ENCODE results near the gene NRXN3. TPM values are rescaled to one million over a fixed set of nuclear protein-coding genes. Genes with fewer than 3 reads are reported as not detected.
A peak's percentile ranks its signal among the peaks of the same experiment; 100 is the strongest.

Gene NRXN3
- total and polyA plus RNA-seq, 4 donors, result 21.9 to 73.4 (median 65.7) TPM

GRCh38 chr14:79056879-79057278 lies 886.7 kb downstream of the NRXN3 start:
- H3K27ac ChIP-seq (ENCODE audit: low read depth, low read length), result no peak overlapping the region
- no peaks in the 10 kb centered on the region for H3K36me3 ChIP-seq (ENCODE audit: control insufficient read depth, insufficient read depth, low read length)
- no CpG with 5 or more reads among the region's 1 CpG for WGBS (ENCODE audit: insufficient coverage)
- H3K4me3 ChIP-seq (ENCODE audit: low read depth, low read length), result no peak overlapping the region
- no peaks in the 10 kb centered on the region for H3K9me3 ChIP-seq (ENCODE audit: control insufficient read depth, insufficient read depth, low read length)
- peak in 1 of 6 donors; percentile 38 for DNase-seq (ENCODE audit: low read depth in 4 of 6, low spot score in 6 of 6)
- H3K4me1 ChIP-seq (ENCODE audit: control insufficient read depth, insufficient read depth, low read length), result no peaks in the 10 kb centered on the region
- no peaks in the 10 kb centered on the region for H3K27me3 ChIP-seq (ENCODE audit: control insufficient read depth, insufficient read depth, low read length)

- H3K27ac ChIP-seq (ENCODE audit: low read depth, low read length), result no peak overlapping the region
- no peaks in the 10 kb centered on the region for H3K4me1 ChIP-seq (ENCODE audit: control insufficient read depth, insufficient read depth, low read length)
- no peaks in the 10 kb centered on the region for H3K27me3 ChIP-seq (ENCODE audit: control insufficient read depth, insufficient read depth, low read length)
- no peaks in the 10 kb centered on the region for H3K36me3 ChIP-seq (ENCODE audit: control insufficient read depth, insufficient read depth, low read length)
- no peak for DNase-seq (ENCODE audit: low read depth in 4 of 6, low spot score in 6 of 6)
- no peaks in the 10 kb centered on the region for H3K9me3 ChIP-seq (ENCODE audit: control insufficient read depth, insufficient read depth, low read length)
- no peak overlapping the region for H3K4me3 ChIP-seq (ENCODE audit: low read depth, low read length)
- no CpG with 5 or more reads among the region's 2 CpGs for WGBS (ENCODE audit: insufficient coverage)
Measured at GRCh38 chr14:79057333-79057732, 887.2 kb downstream of the NRXN3 start.

- Histone ChIP-seq H3K4me1 (ENCODE audit: control insufficient read depth, insufficient read depth, low read length) (no peaks in the 10 kb centered on the region), H3K36me3 (ENCODE audit: control insufficient read depth, insufficient read depth, low read length) (no peaks in the 10 kb centered on the region), H3K27me3 (ENCODE audit: control insufficient read depth, insufficient read depth, low read length) (no peaks in the 10 kb centered on the region), H3K27ac (ENCODE audit: low read depth, low read length) (no peak overlapping the region), H3K4me3 (ENCODE audit: low read depth, low read length) (no peak overlapping the region), H3K9me3 (ENCODE audit: control insufficient read depth, insufficient read depth, low read length) (no peaks in the 10 kb centered on the region)
- 17% methylated on average over 1 of the region's 3 CpGs for WGBS (ENCODE audit: insufficient coverage)
- DNase-seq (ENCODE audit: low read depth in 4 of 6, low spot score in 6 of 6), result peak in 2 of 6 donors; percentile 25 to 43
Measured at GRCh38 chr14:79062226-79062625, 892.1 kb downstream of the NRXN3 start.

- Histone ChIP-seq H3K27ac (ENCODE audit: low read depth, low read length) (no peak overlapping the region), H3K4me3 (ENCODE audit: low read depth, low read length) (no peak overlapping the region), H3K9me3 (ENCODE audit: control insufficient read depth, insufficient read depth, low read length) (no peaks in the 10 kb centered on the region), H3K36me3 (ENCODE audit: control insufficient read depth, insufficient read depth, low read length) (no peaks in the 10 kb centered on the region), H3K27me3 (ENCODE audit: control insufficient read depth, insufficient read depth, low read length) (no peaks in the 10 kb centered on the region), H3K4me1 (ENCODE audit: control insufficient read depth, insufficient read depth, low read length) (no peaks in the 10 kb centered on the region)
- no CpG with 5 or more reads among the region's 2 CpGs for WGBS (ENCODE audit: insufficient coverage)
- no peak for DNase-seq (ENCODE audit: low read depth in 4 of 6, low spot score in 6 of 6)
Measured at GRCh38 chr14:79064214-79064613, 894.0 kb downstream of the NRXN3 start.

DNA sequence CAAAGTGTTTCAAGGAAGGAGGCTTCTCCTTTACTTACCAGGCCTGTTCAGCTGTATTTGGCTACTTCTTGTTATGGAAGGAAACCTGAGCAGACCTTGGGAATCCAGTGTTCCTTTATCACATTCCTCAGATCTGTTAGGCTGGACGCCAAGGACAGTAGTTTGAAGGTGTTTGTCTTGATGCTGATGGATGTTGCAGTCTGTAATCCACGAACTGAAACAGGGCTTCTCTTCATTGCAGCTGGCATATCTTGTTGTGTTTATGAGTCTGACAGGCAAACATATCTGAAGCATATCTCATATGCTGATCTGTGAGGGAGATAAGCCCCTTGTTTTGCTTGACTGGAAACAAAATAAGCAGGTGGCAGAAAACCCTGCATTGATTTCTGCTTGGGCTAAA lies 904.3 kb downstream of the NRXN3 start:
- 20% methylated on average over 1 of the region's 2 CpGs for WGBS (ENCODE audit: insufficient coverage)
- Histone ChIP-seq H3K9me3 (ENCODE audit: control insufficient read depth, insufficient read depth, low read length) (no peaks in the 10 kb centered on the region), H3K27me3 (ENCODE audit: control insufficient read depth, insufficient read depth, low read length) (no peaks in the 10 kb centered on the region), H3K27ac (ENCODE audit: low read depth, low read length) (no peak overlapping the region), H3K36me3 (ENCODE audit: control insufficient read depth, insufficient read depth, low read length) (no peaks in the 10 kb centered on the region), H3K4me3 (ENCODE audit: low read depth, low read length) (no peak overlapping the region), H3K4me1 (ENCODE audit: control insufficient read depth, insufficient read depth, low read length) (no peaks in the 10 kb centered on the region)
- no peak for DNase-seq (ENCODE audit: low read depth in 4 of 6, low spot score in 6 of 6)

GRCh38 chr14:79076428-79076827 lies 906.3 kb downstream of the NRXN3 start:
- Histone ChIP-seq H3K36me3 (ENCODE audit: control insufficient read depth, insufficient read depth, low read length) (no peaks in the 10 kb centered on the region), H3K4me3 (ENCODE audit: low read depth, low read length) (no peak overlapping the region), H3K27ac (ENCODE audit: low read depth, low read length) (no peak overlapping the region), H3K27me3 (ENCODE audit: control insufficient read depth, insufficient read depth, low read length) (no peaks in the 10 kb centered on the region), H3K4me1 (ENCODE audit: control insufficient read depth, insufficient read depth, low read length) (no peaks in the 10 kb centered on the region), H3K9me3 (ENCODE audit: control insufficient read depth, insufficient read depth, low read length) (no peaks in the 10 kb centered on the region)
- DNase-seq (ENCODE audit: low read depth in 4 of 6, low spot score in 6 of 6), result no peak

- peak in 1 of 6 donors; percentile 30 for DNase-seq (ENCODE audit: low read depth in 4 of 6, low spot score in 6 of 6)
- Histone ChIP-seq H3K36me3 (ENCODE audit: control insufficient read depth, insufficient read depth, low read length) (no peaks in the 10 kb centered on the region), H3K4me3 (ENCODE audit: low read depth, low read length) (no peak overlapping the region), H3K9me3 (ENCODE audit: control insufficient read depth, insufficient read depth, low read length) (no peaks in the 10 kb centered on the region), H3K27ac (ENCODE audit: low read depth, low read length) (no peak overlapping the region), H3K27me3 (ENCODE audit: control insufficient read depth, insufficient read depth, low read length) (no peaks in the 10 kb centered on the region), H3K4me1 (ENCODE audit: control insufficient read depth, insufficient read depth, low read length) (no peaks in the 10 kb centered on the region)
- 79% methylated on average over 4 of the region's 5 CpGs for WGBS (ENCODE audit: insufficient coverage)
Measured at GRCh38 chr14:79077096-79077495, 906.9 kb downstream of the NRXN3 start.

DNA sequence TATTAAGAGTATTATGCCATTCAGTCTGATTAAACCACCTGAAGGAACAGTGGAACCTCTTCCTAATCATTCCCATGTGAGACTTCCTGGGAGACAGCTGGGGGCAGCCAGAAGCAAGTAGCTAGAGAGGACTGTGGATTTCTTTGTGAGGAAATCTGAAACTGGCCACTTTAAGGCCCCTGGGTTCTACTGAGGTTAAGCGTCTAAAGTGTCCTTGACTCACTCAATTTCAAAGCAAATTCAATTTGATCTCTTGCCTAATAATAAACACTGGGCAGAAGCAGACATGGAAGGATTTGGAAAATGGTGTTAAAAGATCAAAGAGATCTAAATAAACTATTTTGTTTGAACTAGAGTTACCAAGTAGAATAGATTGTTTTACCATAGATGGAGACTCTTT lies 909.9 kb downstream of the NRXN3 start:
- Histone ChIP-seq H3K4me1 (ENCODE audit: control insufficient read depth, insufficient read depth, low read length) (no peaks in the 10 kb centered on the region), H3K27me3 (ENCODE audit: control insufficient read depth, insufficient read depth, low read length) (no peaks in the 10 kb centered on the region), H3K4me3 (ENCODE audit: low read depth, low read length) (no peak overlapping the region), H3K36me3 (ENCODE audit: control insufficient read depth, insufficient read depth, low read length) (no peaks in the 10 kb centered on the region), H3K9me3 (ENCODE audit: control insufficient read depth, insufficient read depth, low read length) (no peaks in the 10 kb centered on the region), H3K27ac (ENCODE audit: low read depth, low read length) (no peak overlapping the region)
- DNase-seq (ENCODE audit: low read depth in 4 of 6, low spot score in 6 of 6), result no peak
- no CpG with 5 or more reads among the region's 1 CpG for WGBS (ENCODE audit: insufficient coverage)

DNA sequence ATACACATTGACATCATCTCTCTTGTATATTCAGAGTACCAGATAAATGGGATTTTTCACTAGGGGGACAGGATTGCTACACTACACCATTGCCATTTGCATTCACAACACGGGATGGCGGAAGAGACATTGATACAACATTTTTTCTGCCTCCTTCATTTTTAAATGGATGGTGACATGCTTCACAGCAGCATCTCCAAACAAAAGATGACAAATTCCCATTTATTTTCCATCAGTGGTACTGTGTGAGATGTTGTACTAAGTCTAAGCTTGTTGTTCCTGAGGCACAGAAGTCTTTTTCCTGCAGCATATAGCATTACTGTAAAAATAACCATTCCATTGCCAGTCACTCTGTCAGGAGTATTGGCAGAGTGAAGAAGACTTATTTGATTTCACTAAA lies 912.7 kb downstream of the NRXN3 start:
- Histone ChIP-seq H3K27me3 (ENCODE audit: control insufficient read depth, insufficient read depth, low read length) (no peaks in the 10 kb centered on the region), H3K36me3 (ENCODE audit: control insufficient read depth, insufficient read depth, low read length) (no peaks in the 10 kb centered on the region), H3K27ac (ENCODE audit: low read depth, low read length) (no peak overlapping the region), H3K4me1 (ENCODE audit: control insufficient read depth, insufficient read depth, low read length) (no peaks in the 10 kb centered on the region), H3K9me3 (ENCODE audit: control insufficient read depth, insufficient read depth, low read length) (no peaks in the 10 kb centered on the region), H3K4me3 (ENCODE audit: low read depth, low read length) (no peak overlapping the region)
- no peak for DNase-seq (ENCODE audit: low read depth in 4 of 6, low spot score in 6 of 6)
- WGBS (ENCODE audit: insufficient coverage), result no CpG with 5 or more reads among the region's 2 CpGs

DNA sequence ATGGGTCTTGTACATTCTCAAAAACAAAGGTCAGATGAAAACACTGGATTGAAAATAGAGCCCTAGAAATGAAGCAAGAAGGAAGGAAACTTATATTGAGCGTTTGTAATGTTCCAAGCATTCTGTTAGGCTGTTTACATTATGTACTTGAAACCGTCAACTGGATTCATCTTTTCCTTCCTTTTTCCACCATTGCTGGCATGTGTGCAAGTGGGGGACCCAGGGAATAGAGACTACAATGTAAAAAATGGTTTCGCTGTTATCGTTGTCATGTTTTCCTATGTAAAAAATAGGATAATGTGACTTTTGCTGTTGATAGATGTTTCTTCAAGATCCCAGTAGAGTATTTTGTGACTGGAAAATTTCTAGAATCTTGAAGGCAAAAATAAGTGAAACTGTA lies 913.2 kb downstream of the NRXN3 start:
- Histone ChIP-seq H3K9me3 (ENCODE audit: control insufficient read depth, insufficient read depth, low read length) (no peaks in the 10 kb centered on the region), H3K4me1 (ENCODE audit: control insufficient read depth, insufficient read depth, low read length) (no peaks in the 10 kb centered on the region), H3K27me3 (ENCODE audit: control insufficient read depth, insufficient read depth, low read length) (no peaks in the 10 kb centered on the region), H3K27ac (ENCODE audit: low read depth, low read length) (no peak overlapping the region), H3K36me3 (ENCODE audit: control insufficient read depth, insufficient read depth, low read length) (no peaks in the 10 kb centered on the region), H3K4me3 (ENCODE audit: low read depth, low read length) (no peak overlapping the region)
- 92% methylated on average over 2 of the region's 4 CpGs for WGBS (ENCODE audit: insufficient coverage)
- no peak for DNase-seq (ENCODE audit: low read depth in 4 of 6, low spot score in 6 of 6)
